Measurements from ENCODE around the gene EFNA2. TPM values are rescaled to one million over a fixed set of nuclear protein-coding genes. Genes with fewer than 3 reads are reported as not detected.

The EFNA2 gene
- total RNA-seq, 1 experiment from 2014 or later: 14.3 TPM

- Histone ChIP-seq H3K4me1 (ENCODE audit: insufficient read depth, low read length) (no peaks in the 10 kb centered on the region), H2BK120ac (ENCODE audit: low read depth, low read length, poor library complexity, severe bottlenecking) (no peak overlapping the region), H3K14ac (ENCODE audit: insufficient read depth, low read length) (no peak overlapping the region), H4K5ac (ENCODE audit: insufficient read length, low read depth, low read length) (no peak overlapping the region), H3K27me3 (ENCODE audit: insufficient read depth, low read length) (no peaks in the 10 kb centered on the region), H3K23ac (ENCODE audit: insufficient read length, low read depth, low read length) (no peak overlapping the region), H2AFZ (ENCODE audit: low read length) (no peak overlapping the region), H4K20me1 (ENCODE audit: control insufficient read depth, insufficient read depth, insufficient read length) (peaks cover 2% of the 10 kb centered on the region), H3K9ac (ENCODE audit: extremely low read depth, insufficient read length, low read length) (no peak overlapping the region), H3K56ac (ENCODE audit: insufficient read length, low read depth, low read length) (no peak overlapping the region), H3T11ph (ENCODE audit: low read length) (no peak overlapping the region), H3K4me2 (ENCODE audit: insufficient read depth, insufficient read length, low read length) (no peak overlapping the region), H2BK20ac (ENCODE audit: low read depth, low read length, poor library complexity, severe bottlenecking) (no peak overlapping the region), H4K91ac (ENCODE audit: insufficient read length, low read depth, low read length) (no peak overlapping the region), H3K18ac (ENCODE audit: insufficient read length, low read depth, low read length) (no peak overlapping the region), H2BK5ac (ENCODE audit: insufficient read length, low read length) (no peak overlapping the region), H2AK5ac (ENCODE audit: insufficient read length, low read length) (no peak overlapping the region), H3K9me3 (ENCODE audit: control insufficient read depth, low read depth, low read length) (no peaks in the 10 kb centered on the region), H3K27ac (ENCODE audit: insufficient read length, low read depth, low read length) (no peak overlapping the region), H2BK15ac (ENCODE audit: low read depth, low read length) (no peak overlapping the region), H4K8ac (replicated peaks; ENCODE audit: insufficient read length, low read depth, low read length) (no peak overlapping the region), H3K79me2 (ENCODE audit: insufficient read depth, low read length) (no peaks in the 10 kb centered on the region), H3K4ac (ENCODE audit: low read depth, low read length) (no peak overlapping the region), H2BK12ac (ENCODE audit: insufficient read length, low read depth, low read length) (no peak overlapping the region), H3K23me2 (ENCODE audit: insufficient read length, low read depth, low read length, poor library complexity, severe bottlenecking) (no peaks in the 10 kb centered on the region), H3K79me1 (ENCODE audit: insufficient read depth, low read depth, low read length, poor library complexity, severe bottlenecking) (no peaks in the 10 kb centered on the region)
- no peak overlapping the region; a peak in 2 of 5 replicates for H3K4me3 Mint-ChIP-seq
- peaks cover 0 to 12% of the 10 kb centered on the region in 2 experiments; a peak in 2 of 4 replicates for H3K4me1 Mint-ChIP-seq
- TF ChIP-seq, protein P1, sequence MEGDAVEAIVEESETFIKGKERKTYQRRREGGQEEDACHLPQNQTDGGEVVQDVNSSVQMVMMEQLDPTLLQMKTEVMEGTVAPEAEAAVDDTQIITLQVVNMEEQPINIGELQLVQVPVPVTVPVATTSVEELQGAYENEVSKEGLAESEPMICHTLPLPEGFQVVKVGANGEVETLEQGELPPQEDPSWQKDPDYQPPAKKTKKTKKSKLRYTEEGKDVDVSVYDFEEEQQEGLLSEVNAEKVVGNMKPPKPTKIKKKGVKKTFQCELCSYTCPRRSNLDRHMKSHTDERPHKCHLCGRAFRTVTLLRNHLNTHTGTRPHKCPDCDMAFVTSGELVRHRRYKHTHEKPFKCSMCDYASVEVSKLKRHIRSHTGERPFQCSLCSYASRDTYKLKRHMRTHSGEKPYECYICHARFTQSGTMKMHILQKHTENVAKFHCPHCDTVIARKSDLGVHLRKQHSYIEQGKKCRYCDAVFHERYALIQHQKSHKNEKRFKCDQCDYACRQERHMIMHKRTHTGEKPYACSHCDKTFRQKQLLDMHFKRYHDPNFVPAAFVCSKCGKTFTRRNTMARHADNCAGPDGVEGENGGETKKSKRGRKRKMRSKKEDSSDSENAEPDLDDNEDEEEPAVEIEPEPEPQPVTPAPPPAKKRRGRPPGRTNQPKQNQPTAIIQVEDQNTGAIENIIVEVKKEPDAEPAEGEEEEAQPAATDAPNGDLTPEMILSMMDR (conservative IDR thresholded peaks at IDR 0.05): no peak
- no peaks in the 10 kb centered on the region for H3K9me3 Mint-ChIP-seq
- peaks cover 13% of the 10 kb centered on the region for H3K27me3 Mint-ChIP-seq (ENCODE audit: low read depth)
- WGBS (ENCODE audit: extremely low coverage, insufficient read length, low lambda C conversion rate): no CpG with 5 or more reads among the region's 24 CpGs
- H3K27ac Mint-ChIP-seq: no peak overlapping the region
- H3K36me3 Mint-ChIP-seq (ENCODE audit: insufficient read depth in 1 of 3, low read depth in 3 of 3): peaks cover 2 to 4% (median 3%) of the 10 kb centered on the region in 3 experiments; a peak in 3 of 7 replicates
- DNase-seq: no peak
Measured at GRCh38 chr19:1296575-1297271, 11.1 kb downstream of the EFNA2 start.
